HEK293 (cell line): ENCODE measurements around the gene NT5DC2.

ENCODE experiments used
- ZNF473 ChIP-seq: fragments of 450-650 bp; formaldehyde crosslinking; IDR thresholded peaks from 2 replicates; pipeline ENCODE4 v1.5.1; 2017; ENCODE audit warnings: missing biosample characterization, missing genetic modification characterization
- ZNF664 ChIP-seq: fragments of 450-650 bp; formaldehyde crosslinking; IDR thresholded peaks from 2 replicates; pipeline ENCODE4 v1.5.1; 2016; ENCODE audit warnings: missing biosample characterization, missing genetic modification characterization
- TF ChIP-seq, protein P1 (sequence below): fragments of 450-650 bp; formaldehyde crosslinking; IDR thresholded peaks from 2 replicates; pipeline ENCODE4 v1.5.1; 2016; ENCODE audit warnings: missing biosample characterization, missing genetic modification characterization

DNA sequence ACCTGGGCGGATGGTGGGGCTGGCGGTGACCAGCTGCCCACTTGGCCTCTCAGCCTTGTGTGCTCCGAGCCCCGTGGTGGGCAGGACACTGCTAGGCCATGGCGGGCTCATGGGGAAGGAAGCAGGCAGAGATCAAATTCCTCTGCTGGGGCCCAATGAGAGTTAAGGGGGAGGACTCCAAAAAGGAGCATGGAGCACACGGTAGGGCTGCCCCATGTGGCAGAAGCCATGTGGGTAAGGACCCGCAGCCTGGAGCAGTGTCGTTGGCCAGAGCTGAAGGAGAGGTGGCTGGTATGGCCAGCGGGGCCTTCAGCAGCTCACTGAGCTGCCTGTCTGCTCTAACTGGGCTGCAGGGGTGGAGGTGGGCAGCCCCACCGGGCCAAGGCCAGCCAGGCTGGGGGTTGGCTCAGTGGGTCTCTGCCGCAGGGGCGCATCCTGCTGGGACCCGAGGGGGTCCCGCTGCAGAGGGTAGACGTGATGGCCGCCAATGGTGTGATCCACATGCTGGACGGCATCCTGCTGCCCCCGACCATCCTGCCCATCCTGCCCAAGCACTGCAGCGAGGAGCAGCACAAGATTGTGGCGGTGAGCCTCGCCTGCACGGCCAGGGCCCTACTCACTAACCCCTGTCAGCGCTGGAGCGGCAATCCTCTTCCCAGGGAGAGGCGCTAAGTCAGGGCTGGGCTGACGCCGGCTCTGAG lies 27.2 kb downstream of the NT5DC2 start:
- TF ChIP-seq ZNF473 (tag by site-specific recombination) (no peak), ZNF664 (tag by site-specific recombination) (no peak)
- TF ChIP-seq, protein P1, sequence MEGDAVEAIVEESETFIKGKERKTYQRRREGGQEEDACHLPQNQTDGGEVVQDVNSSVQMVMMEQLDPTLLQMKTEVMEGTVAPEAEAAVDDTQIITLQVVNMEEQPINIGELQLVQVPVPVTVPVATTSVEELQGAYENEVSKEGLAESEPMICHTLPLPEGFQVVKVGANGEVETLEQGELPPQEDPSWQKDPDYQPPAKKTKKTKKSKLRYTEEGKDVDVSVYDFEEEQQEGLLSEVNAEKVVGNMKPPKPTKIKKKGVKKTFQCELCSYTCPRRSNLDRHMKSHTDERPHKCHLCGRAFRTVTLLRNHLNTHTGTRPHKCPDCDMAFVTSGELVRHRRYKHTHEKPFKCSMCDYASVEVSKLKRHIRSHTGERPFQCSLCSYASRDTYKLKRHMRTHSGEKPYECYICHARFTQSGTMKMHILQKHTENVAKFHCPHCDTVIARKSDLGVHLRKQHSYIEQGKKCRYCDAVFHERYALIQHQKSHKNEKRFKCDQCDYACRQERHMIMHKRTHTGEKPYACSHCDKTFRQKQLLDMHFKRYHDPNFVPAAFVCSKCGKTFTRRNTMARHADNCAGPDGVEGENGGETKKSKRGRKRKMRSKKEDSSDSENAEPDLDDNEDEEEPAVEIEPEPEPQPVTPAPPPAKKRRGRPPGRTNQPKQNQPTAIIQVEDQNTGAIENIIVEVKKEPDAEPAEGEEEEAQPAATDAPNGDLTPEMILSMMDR: no peak
